Caki2 (cell line): ENCODE measurements around the gene TSSC4. TPM values are rescaled to one million over a fixed set of nuclear protein-coding genes. Genes with fewer than 3 reads are reported as not detected.
A peak's percentile ranks its signal among the peaks of the same experiment; 100 is the strongest.
"Not testable (repeated sequence)": the region's sequence is repeated elsewhere in the genome, so short reads cannot be mapped to it uniquely, and the experiment has no call there.

Source experiments
- DNase-seq: peaks from one replicate; pipeline ENCODE4 v3.0.0-alpha.2; 2015; ENCODE audit warnings: low read depth
- in situ Hi-C: cut with HindIII; loops from 2 replicates; pipeline ENCODE4 v1.10.0; 2016; ENCODE audit warnings: low sequenced_read_pairs, low pct_unique_long_range_greater_than_20kb, mixed read lengths
- total RNA-seq: library from RNA; depleted of rRNA; stranded (reverse); fragments of >200 nt; shearing (Covaris generic); gene quantifications from 2 replicates; pipeline ENCODE4 v1.2.3, GENCODE V29; 2014; ENCODE audit warnings: low replicate concordance; rRNA removed

TSSC4 gene
- 70.5 and 107 TPM in 2 replicates for total RNA-seq

DNA sequence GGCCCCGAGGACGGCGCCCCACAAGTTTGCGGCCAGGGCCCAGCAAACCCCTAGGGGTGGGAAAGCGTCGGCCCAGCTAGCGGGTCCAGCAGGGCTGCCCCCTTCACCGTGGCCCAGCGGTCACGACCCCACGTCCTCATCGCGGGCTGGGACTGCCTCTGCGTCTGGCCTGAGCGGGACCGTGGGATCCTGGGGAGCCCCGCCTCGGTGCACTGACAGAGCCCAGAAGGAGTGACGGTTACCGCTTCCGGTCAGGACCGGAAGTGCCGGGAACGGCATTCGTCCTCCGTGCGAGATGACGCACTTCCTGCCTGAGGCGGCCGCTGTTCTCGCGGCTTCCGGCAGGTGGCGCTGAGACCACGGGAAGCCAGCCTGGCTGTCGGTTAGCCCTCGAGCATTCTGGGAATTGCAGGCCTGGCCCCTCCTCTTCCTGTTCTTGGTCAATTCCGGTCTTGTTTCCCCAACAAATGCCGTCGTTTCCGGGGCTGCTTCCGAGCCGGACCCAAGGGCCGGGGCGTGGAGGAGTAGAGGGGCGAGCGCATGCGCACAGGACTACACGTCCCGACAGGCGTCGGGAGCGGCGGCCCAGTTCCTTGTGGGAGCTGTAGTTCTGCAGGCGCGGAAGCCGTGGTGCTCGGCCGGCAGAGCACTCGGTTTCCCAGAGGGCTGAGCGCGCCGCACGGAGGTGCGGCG lies at the start of gene TSSC4:
Gene TSSC4, plus strand, starts transcription at position 682 of the 693 bp plus-strand sequence. CDS start 1,884 bp downstream, outside the sequence.
- in situ Hi-C loops = no loop called here

DNA sequence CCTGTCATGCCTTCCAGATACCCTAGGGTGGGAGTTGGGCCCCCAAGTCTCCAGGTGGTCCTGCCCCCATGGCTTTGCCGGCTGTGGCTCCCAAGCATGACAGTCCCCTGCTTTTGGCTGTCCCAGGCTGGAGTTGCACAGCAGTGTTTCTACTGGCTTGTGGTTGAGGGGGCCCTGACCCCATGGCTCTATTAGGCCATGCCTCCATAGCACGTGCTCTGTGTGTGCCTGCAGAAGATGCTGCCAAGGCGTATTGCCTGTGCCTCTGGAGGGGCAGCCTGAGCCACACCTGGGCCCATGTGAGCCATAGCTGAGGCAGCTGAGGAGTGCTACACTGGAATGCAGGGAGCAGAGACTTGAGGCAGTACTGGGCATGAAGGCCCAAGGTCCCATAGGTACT lies 48.8 kb upstream of the TSSC4 start:
- no peak for DNase-seq
- in situ Hi-C loops = no loop called here

More for the DNA sequence above, at the start of gene TSSC4:
- peak; percentile 100 for DNase-seq

DNA sequence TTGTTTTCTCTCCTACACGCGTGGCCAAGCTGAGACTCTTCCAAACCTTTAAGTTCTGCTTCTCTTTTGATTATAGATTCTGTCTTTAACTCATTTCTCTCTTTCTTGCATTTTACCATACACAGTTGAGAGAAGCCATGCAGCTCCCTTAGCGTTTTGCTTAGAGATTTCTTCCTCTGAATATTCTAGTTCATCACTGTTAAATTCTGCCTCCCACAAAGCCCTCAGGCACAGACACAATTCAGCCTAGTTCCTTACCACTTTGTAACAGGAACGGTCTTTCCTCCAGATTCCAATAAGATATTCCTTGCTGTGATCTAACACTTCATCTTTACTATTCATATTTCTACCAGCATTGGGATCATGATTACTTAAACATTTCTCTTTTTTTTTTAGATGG lies 48.1 kb upstream of the TSSC4 start:
- in situ Hi-C loops = no loop called here
- no peak for DNase-seq

DNA sequence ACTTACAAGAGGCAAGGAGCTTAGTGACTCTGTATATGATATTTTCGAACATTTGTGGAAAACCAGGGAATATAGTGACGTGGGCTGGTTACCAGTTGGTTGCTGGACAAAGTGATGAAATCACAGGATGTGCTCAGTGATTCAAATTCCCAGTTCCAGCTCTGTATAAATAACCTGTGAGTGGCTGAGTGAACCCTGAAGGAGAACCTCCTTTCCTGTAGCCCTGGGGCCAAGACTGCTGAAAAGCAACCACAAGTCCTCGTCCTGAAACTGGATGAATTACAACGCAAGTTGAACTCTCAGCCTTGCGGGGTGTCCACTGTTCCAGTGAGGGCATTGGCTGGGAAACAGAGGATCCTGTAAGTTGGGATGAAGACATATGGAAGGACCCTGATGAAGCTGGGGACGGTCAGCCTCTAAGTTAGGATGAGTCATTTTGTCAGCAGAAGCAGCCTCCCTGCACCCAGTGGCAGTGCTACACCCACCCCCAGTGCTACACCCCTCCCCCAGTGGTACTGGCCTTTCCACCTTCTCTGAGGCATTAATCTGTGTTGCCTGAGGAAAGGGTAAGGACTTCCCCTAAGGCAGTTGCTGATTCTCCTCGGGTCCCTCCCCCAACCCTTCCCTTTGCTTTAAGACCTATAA lies 45.4 kb upstream of the TSSC4 start:
- in situ Hi-C loops = no loop called here
- DNase-seq = no peak

DNA sequence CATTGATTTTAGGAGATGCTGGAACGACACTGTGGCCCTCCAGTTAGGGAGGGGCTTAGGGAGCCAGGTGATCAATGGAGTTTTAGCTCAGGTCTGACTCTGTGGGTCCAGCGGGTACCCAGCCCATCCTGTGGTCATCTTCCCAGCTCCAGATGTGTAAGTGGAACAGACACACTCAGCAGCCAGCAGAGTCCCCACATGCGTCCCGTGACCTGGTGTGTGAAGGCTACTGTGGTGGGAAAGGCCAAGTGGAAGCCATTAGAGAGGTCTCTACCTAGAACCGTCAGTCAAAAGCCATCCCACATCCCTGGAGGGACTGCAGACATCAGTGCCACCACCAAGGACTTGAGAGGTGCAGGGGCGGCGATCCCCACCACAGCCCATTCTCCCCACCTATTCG lies 43.3 kb upstream of the TSSC4 start:
- in situ Hi-C loops = no loop called here
- DNase-seq = no peak

DNA sequence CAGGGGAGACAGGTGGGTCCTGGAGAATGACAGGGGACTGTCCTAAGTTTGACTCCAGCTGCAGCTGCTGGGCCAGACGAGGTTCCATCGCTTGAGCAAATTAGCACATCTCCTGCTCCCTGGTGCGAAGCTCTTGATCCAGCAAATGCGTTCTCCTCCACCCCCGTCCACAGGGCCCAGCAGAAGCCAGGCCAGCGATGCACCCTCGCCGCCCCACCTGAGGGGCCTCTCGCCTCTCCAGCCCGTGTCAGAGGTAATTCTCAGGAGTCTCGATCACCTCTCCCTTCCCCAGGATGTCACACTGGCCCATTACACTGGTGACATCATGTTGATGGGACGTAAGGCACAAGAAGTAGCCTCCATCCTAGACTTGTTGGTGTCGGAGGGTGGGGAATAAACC lies 42.9 kb upstream of the TSSC4 start:
- DNase-seq, in situ Hi-C loops: not testable (repeated sequence)

DNA sequence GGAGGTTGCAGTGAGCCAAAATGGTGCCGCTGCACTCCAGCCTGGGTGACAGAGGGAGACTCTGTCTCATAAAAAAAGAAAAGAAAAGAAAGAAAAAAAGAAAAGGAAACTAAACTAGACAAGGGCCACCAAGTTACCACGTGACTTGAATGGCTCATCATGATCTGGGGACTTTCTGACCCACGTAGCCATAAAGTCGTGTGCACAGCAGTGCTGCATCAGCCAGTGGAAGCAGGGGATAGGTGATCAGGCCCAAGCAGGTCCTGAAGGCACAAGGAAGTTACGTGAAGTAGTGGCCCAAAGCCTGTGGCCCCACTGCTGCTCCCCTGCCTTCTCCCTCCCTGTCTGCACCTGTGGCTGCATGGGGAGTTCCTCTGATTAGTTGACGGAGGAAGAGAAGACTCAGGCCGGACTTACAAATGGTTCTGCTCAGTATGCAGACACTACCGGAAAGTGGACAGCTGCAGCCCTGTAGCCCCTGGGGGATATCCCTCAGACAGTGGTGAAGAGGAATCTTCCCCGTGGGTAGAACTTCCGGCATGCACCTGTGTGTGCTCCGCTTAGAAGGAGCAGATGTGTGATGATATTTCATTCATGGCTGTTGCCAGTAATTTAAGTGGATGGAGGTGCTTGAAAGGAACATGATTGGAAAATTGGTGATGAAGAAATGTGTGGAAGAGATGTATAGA lies 41.7 kb upstream of the TSSC4 start:
- DNase-seq = no peak
- in situ Hi-C loops = no loop called here

DNA sequence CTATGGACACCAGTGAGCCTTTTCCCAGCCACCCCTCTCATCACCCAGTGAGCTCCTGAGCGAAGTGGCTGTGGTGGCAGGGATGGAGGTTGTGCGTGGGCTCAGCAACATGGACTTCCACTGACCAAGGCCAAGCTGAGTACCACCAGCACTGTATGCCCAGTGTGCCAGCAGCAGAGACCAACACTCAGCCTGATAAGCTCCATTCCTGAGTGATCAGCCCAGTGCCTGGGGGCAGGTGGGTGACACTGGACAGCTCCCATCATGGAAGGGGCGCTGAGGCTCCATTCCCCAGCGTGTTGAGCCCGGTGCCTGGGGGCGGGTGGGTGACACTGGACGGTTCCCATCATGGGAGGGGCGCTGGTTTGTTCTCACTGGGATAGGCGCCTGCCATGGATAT lies 41.0 kb upstream of the TSSC4 start:
- in situ Hi-C loops = no loop called here

DNA sequence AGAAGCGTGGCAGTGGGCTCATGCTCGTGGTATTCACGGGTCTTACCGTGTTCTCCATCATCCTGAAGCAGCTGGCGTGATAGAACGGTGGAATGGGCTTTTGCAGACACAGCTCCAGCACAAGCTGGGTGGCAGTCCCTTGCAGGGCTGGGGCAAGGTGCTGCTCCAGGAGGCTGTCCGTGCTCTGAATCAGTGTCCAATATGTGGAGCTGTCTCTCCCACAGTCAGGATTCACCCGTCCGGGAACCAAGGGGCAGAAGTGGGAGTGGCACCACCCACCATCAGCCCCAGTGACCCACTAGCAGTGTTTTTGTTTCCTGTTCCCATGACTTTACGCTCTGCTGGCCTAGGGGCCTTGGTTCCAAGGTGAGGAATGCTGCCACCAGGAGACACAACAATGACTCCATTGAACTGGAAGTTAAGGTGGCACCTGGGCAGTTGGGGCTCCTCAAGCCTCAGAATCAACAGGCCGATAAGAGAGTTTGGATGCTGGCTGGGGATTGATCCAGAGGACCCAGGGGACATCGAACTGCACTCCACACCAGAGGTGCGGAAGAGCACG lies 40.4 kb upstream of the TSSC4 start:
- in situ Hi-C loops = no loop called here
- DNase-seq = peak; percentile 14

More for the DNA sequence above, 41.0 kb upstream of the TSSC4 start:
- no peak for DNase-seq

DNA sequence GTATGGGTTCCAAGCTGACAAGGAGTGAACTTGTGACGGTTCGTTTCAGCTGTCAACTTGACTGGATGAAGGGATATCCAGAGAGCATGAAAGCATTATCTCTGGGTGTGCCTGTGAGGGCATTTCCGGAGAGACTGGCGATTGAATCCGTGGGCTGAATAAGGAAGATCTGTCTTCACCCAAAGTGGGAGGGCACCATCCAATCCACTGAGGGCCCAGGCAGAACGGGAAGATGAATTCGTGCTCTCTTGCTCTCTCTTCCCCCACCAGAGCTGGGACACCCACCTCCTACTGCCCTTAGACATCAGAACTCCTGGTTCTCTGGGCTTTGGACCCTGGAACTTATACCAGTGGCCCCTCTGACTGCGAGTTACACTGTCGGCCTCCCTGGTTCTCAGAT lies 39.0 kb upstream of the TSSC4 start:
- in situ Hi-C loops = no loop called here
- no peak for DNase-seq

DNA sequence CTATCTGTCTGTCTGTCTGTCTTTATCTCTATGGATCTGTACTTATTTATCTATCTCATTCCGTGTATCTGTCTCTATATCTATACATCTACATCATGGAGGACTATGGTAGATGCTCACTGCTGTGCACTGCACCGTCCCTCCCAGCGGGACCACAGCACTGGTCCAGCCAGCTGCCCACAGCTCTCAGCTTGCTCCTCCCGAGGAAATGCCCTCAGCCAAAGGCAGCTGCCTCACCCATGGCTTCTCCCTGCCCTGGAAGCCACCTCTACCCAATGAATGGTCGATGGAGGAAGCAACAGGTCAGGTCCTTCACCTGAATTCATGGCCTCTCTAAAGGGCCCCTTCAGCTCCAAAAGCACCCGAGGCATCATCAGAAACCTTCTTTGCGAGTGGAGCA lies 38.1 kb upstream of the TSSC4 start:
- in situ Hi-C loops = no loop called here
- no peak for DNase-seq

DNA sequence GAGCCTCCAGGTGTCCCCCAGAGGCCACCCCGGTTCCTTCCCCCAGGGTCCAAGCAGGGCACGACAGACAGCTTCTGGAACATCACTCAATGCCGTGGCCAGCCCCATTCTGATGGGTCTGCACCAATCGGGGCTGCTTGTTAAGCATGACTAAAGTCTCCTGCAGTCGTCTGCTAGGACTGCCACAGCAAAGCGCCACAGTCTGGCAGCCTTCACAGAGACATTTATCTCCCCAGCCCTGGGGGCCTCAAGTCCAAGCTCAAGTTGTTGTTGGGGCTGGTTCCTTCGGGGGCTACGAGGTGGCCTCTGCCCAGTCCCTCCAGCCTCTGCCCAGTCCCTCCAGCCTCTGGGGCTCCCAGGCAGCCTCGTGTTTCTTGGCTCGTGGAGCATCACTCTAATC lies 37.4 kb upstream of the TSSC4 start:
- no peak for DNase-seq
- in situ Hi-C loops = no loop called here

DNA sequence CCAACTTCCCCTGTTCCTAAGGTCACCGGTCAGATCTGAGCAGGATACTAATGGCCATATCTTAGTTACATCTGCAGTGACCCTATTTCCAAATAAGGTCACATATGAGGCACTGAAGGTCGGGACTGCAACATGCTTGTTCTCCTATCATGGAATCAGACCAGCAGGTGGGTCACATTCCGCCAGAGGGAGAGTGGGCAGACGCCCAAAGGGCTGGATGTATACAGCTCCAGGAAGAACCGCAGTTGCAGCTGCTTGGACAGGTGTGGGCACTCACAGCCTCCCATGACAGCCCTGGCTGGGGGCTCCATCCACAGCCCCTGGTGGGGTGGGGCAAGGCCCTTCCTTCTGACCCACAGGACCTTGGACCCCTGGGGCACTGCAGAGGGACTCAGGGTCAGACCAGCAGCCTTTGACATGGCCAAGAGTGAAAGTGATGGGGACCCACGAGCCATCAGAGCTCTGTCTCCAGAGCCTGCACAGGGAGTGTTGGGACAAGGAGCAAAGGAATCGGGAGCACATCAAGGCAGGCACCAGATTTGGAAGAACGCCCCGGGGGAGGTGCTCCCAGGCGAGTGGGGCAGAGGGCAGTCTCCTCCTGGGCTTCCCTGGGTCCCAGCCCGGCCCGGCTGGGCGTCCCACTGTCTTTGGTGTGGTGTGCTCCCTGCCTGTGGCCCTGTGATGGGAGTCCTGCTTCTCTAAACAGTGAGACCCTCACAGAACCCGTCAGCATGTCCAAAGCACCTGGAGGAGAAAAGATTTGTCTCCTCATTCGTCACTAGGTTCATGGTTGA lies 36.8 kb upstream of the TSSC4 start:
- in situ Hi-C loops = no loop called here
- no peak for DNase-seq

DNA sequence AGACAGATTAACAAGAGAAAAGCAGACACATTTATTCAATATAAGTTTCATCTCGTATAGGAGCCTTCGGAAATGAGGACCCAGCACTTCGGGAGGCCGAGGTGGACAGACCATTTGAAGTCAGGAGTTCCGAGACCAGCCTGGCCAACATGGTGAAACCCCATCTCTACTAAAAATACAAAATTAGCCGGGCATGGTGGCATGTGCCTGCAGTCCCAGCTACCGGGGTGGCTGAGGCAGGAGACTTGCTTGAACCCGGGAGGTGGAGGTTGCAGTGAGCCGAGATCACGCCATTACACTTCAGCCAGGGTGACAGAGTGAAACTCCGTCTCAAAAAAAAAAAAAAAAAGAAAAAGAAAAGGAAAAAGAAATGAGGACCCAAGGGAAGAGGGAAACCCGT lies 36.2 kb upstream of the TSSC4 start:
- DNase-seq, in situ Hi-C loops: not testable (repeated sequence)

DNA sequence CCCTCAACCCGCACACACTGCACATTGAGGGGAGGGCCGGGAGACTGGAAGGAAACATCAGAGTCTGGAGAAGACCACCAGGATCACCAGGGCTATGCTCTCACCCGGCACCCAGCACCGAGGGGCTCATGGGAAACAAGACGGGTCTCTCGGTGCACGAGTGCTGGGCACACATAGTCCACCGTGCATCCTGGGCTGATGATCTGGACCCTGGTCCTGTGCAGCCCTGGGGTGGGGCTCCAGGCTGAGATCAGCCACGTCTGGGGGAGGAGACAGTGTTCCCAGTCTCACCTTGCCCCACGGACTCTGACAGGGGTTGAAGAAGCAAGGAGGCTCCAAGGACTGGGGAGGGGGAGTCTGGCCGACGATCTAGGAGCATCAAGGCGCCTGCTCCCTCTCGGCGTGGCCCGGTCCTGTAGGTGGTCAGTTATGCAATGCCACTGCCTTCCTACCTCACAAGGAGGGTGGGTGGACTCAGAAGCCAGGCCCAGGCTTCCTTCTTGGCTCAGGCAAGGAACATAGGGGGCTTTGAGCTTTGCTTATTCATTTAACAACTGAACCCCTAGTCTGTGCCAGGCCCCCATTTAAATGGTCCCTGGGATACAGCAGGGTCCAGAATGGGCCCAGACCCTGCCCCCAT lies 34.9 kb upstream of the TSSC4 start:
- DNase-seq = no peak
- in situ Hi-C loops = no loop called here

DNA sequence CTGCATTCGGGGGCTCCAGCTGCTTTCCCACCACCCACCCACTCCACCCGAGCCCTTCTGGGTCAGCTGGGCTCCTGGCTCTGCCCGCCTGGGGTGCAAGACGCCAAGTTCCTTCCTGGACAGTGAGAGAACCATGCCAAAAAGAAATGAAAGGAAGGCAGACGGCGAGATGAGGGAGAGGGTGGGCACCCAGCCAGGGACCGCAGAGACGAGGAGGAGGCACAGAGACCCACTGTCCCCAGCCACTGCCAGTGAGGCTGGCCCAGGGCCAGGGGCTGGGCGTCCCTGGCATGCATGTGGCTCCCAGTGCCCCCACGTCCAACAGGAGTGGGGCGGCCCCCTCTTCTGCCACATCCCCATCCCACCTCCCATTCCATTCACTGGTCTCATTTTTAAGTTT lies 34.3 kb upstream of the TSSC4 start:
- no peak for DNase-seq
- in situ Hi-C loops = no loop called here

DNA sequence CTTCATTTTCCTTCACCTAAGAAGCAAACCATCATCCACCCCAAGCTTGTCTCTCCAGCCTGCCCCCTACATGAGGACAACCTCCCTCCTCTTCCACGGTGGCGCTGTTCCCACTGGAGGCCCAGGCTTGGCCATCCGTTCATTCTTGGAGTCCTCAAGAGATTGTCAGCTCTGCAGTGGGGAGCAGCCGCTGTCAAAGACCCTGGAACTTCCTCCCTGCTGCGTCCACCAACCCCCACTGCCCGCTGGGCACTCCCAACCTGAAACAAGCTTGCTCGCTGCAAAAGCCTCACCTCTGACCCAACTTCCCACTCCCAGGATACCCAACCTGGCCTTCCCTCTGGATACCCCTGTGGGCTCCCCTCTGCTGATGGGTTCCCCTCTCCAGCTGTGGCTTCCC lies 33.8 kb upstream of the TSSC4 start:
- no peak for DNase-seq
- in situ Hi-C loops = no loop called here
